Measurements from ENCODE around the gene C15orf40. TPM values are rescaled to one million over a fixed set of nuclear protein-coding genes. Genes with fewer than 3 reads are reported as not detected.

The C15orf40 gene
- total RNA-seq, 2 experiments from 2014 or later: 7.4 to 11.0 TPM

DNA sequence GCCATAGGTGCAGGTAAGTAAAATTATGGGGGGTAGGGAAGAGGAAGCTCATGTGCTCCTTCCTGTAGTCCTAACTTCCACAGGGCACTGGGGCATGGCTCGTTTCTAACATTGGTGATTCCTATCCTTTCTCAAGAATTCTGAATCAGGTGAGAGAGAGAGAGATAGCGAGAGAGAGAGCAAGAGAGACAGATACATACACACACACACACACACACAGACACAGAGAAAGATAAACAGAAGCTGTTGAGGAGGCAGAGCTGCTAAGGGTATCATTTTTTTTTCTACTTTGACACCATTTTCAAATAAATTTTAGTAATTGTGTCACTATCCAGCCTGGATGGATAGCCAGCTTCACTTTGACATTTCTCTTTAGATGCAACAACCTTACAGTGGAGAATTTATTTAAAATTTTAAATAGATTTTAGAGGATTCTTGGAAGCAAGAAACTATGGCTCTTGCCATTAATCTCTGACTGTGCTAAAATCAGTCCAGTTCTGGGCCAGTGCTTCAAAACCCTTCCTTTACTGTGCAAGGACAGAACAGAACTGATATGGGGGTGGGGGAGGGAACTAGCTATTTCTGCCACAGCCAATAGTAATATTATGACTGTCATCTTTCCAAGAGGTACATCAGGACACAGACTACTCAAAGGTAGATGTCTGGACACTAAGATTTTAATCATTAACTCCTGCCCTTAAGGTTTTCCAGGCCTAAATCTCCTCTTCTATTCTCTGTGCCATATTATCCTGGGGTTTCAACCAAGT lies 40.0 kb downstream of the C15orf40 start:
- TF ChIP-seq, protein P1, sequence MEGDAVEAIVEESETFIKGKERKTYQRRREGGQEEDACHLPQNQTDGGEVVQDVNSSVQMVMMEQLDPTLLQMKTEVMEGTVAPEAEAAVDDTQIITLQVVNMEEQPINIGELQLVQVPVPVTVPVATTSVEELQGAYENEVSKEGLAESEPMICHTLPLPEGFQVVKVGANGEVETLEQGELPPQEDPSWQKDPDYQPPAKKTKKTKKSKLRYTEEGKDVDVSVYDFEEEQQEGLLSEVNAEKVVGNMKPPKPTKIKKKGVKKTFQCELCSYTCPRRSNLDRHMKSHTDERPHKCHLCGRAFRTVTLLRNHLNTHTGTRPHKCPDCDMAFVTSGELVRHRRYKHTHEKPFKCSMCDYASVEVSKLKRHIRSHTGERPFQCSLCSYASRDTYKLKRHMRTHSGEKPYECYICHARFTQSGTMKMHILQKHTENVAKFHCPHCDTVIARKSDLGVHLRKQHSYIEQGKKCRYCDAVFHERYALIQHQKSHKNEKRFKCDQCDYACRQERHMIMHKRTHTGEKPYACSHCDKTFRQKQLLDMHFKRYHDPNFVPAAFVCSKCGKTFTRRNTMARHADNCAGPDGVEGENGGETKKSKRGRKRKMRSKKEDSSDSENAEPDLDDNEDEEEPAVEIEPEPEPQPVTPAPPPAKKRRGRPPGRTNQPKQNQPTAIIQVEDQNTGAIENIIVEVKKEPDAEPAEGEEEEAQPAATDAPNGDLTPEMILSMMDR (IDR thresholded peaks at IDR 0.05): no peak
- no peaks in the 10 kb centered on the region for H3K36me3 ChIP-seq (ENCODE audit: insufficient read depth, low read length)
- H3K27ac ChIP-seq (ENCODE audit: low read depth in 1 of 2, low read length in 2 of 2): no peak overlapping the region
- Mint-ChIP-seq H3K27ac (no peak overlapping the region), H3K4me3 (no peak overlapping the region), H3K4me1 (ENCODE audit: low read depth) (no peaks in the 10 kb centered on the region), H3K36me3 (ENCODE audit: low read depth) (no peaks in the 10 kb centered on the region), H3K9me3 (no peaks in the 10 kb centered on the region), H3K27me3 (no peaks in the 10 kb centered on the region)
- DNase-seq (no peak), ATAC-seq (ENCODE audit: poor library complexity) (no peak)
- no peaks in the 10 kb centered on the region for H3K4me1 ChIP-seq (ENCODE audit: insufficient read depth, low read length)
- intact Hi-C loops (cut with DNase I, micrococcal nuclease): no loop called here
- CTCF ChIA-PET: interaction anchor here (0.7 kb wide), 1 partner anchor 27 kb away, joined by 3 read pairs; no protein-coding TSS in a partner anchor
- H3K9me3 ChIP-seq (ENCODE audit: control insufficient read depth in 1 of 2, insufficient read depth in 1 of 2, low read length in 2 of 2): no peaks in the 10 kb centered on the region
- POLR2A ChIA-PET: no interaction called here
- no peak overlapping the region for H3K4me3 ChIP-seq (ENCODE audit: low read length)
- no peaks in the 10 kb centered on the region for H3K27me3 ChIP-seq (ENCODE audit: control insufficient read depth in 1 of 2, insufficient read depth in 2 of 2, low read length in 2 of 2)

DNA sequence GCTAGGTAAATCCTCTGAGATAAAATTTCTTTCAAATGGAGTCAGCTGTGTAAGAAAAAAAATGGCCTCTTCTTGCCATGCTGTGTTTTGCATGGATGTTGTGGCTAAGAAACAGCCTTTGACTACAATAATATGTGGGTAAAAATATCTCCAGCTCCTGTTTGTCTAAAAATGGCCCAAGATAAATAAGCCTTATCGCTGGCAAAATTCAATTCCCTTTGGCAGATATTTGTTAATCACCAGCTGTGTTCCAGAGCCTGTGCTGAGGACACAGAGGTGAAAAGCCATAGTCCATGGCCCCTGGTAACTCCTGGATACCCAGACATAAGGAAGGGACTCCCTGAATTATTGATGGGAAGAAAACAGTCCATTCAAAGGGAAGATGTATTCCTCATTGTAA lies 40.7 kb downstream of the C15orf40 start:
- Mint-ChIP-seq H3K27me3 (no peaks in the 10 kb centered on the region), H3K4me1 (ENCODE audit: low read depth) (no peaks in the 10 kb centered on the region), H3K4me3 (no peak overlapping the region), H3K9me3 (no peaks in the 10 kb centered on the region), H3K27ac (no peak overlapping the region), H3K36me3 (ENCODE audit: low read depth) (no peaks in the 10 kb centered on the region)
- TF ChIP-seq, protein P1 (IDR thresholded peaks at IDR 0.05): no peak
- DNase-seq (no peak), ATAC-seq (ENCODE audit: poor library complexity) (no peak)
- H3K4me3 ChIP-seq (ENCODE audit: low read length): no peak overlapping the region
- no peak overlapping the region for H3K27ac ChIP-seq (ENCODE audit: low read depth in 1 of 2, low read length in 2 of 2)
- CTCF ChIA-PET: interaction anchor here (0.7 kb wide), 1 partner anchor 26 kb away, joined by 3 read pairs; no protein-coding TSS in a partner anchor
- intact Hi-C loops (cut with DNase I, micrococcal nuclease): no loop called here
- H3K4me1 ChIP-seq (ENCODE audit: insufficient read depth, low read length): no peaks in the 10 kb centered on the region
- H3K9me3 ChIP-seq (ENCODE audit: control insufficient read depth in 1 of 2, insufficient read depth in 1 of 2, low read length in 2 of 2): no peaks in the 10 kb centered on the region
- H3K36me3 ChIP-seq (ENCODE audit: insufficient read depth, low read length): no peaks in the 10 kb centered on the region
- H3K27me3 ChIP-seq (ENCODE audit: control insufficient read depth in 1 of 2, insufficient read depth in 2 of 2, low read length in 2 of 2): no peaks in the 10 kb centered on the region
- POLR2A ChIA-PET: no interaction called here

DNA sequence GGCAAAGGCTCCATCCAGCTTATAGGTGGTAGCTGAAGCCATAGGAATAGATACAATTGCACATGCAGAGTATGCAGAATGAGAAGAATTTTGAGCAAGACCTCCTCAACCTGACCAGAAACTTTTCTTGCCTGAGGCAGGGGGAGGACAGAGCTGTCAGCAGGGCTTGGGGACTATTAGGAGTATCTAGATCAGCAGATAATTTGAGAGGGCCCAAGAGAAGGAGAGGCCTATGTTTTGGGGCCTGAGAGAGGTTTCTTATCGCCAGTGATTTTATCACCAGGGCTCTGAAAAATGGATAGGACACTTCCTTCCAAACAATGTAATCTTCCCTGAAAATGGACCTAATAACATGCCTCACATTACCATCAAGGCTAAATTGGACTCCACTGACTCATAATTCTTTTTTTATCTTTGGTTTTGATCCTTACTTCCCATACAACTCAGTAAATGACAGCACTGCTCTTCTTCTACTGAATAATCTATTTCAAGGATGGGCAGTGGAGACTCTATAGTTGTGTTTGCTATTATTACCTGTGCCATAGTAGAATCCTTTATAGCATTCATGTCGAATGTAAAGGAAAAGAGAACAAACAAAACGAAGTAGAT lies 41.3 kb downstream of the C15orf40 start:
- Histone ChIP-seq H3K9me3 (ENCODE audit: control insufficient read depth in 1 of 2, insufficient read depth in 1 of 2, low read length in 2 of 2) (no peaks in the 10 kb centered on the region), H3K27me3 (ENCODE audit: control insufficient read depth in 1 of 2, insufficient read depth in 2 of 2, low read length in 2 of 2) (no peaks in the 10 kb centered on the region), H3K36me3 (ENCODE audit: insufficient read depth, low read length) (no peaks in the 10 kb centered on the region), H3K27ac (ENCODE audit: low read depth in 1 of 2, low read length in 2 of 2) (no peak overlapping the region), H3K4me3 (ENCODE audit: low read length) (no peak overlapping the region), H3K4me1 (ENCODE audit: insufficient read depth, low read length) (no peaks in the 10 kb centered on the region)
- no peak overlapping the region for H3K4me3 Mint-ChIP-seq
- intact Hi-C loops (cut with DNase I, micrococcal nuclease): no loop called here
- ChIA-PET POLR2A (no interaction called here), CTCF (no interaction called here)
- no peaks in the 10 kb centered on the region for H3K9me3 Mint-ChIP-seq
- no peaks in the 10 kb centered on the region for H3K4me1 Mint-ChIP-seq (ENCODE audit: low read depth)
- ATAC-seq (ENCODE audit: poor library complexity) (no peak), DNase-seq (no peak)
- no peak overlapping the region for H3K27ac Mint-ChIP-seq
- no peaks in the 10 kb centered on the region for H3K27me3 Mint-ChIP-seq
- no peaks in the 10 kb centered on the region for H3K36me3 Mint-ChIP-seq (ENCODE audit: low read depth)
- TF ChIP-seq, protein P1 (IDR thresholded peaks at IDR 0.05): no peak

Measured in CD4-positive, alpha-beta T cell (primary cell).